HG02623 (cell line): ENCODE results near the gene PCNP.
"Not testable (repeated sequence)": the region's sequence is repeated elsewhere in the genome, so short reads cannot be mapped to it uniquely, and the experiment has no call there.

ENCODE experiments used
- ATAC-seq: cut with Tn5 transposase; IDR thresholded peaks from one replicate; pipeline ENCODE4 v1.9.1; 2021; ENCODE audit warnings: moderate library complexity; ENCODE audit not compliant: unreplicated experiment

The PCNP gene

GRCh38 chr3:101561630-101562328, 12.2 kb upstream of the PCNP start, which contains the start of gene TRMT10C:
TRMT10C (plus strand) TSS chr3:101561868; CDS start chr3:101564782, 2,914 bp downstream.
- ATAC-seq: peak; percentile 100

- no peak for ATAC-seq
These were observed 6.3 kb upstream of the PCNP start for GRCh38 chr3:101567528-101568317.

- ATAC-seq: no peak
These were observed 2.7 kb upstream of the PCNP start for GRCh38 chr3:101571028-101571895.

GRCh38 chr3:101574388-101575112, 570 bp downstream of the PCNP start:
- peak; percentile 31 for ATAC-seq

- ATAC-seq: no peak
These were observed 3.3 kb downstream of the PCNP start for GRCh38 chr3:101577286-101577685.

GRCh38 chr3:101588616-101589015, 14.6 kb downstream of the PCNP start:
- no peak for ATAC-seq

GRCh38 chr3:101591071-101591470, 17.1 kb downstream of the PCNP start:
- no peak for ATAC-seq

GRCh38 chr3:101602731-101603130, 28.8 kb downstream of the PCNP start:
- no peak for ATAC-seq

- ATAC-seq: no peak
These were observed 29.2 kb downstream of the PCNP start for GRCh38 chr3:101603184-101603583.

- ATAC-seq: not testable (repeated sequence)
These were observed 31.4 kb downstream of the PCNP start for GRCh38 chr3:101605398-101605797.

- peak; percentile 57 for ATAC-seq
These were observed 37.0 kb downstream of the PCNP start for GRCh38 chr3:101611023-101611422.

- ATAC-seq: not testable (repeated sequence)
These were observed 39.0 kb downstream of the PCNP start for GRCh38 chr3:101613014-101613413.

- ATAC-seq: no peak
These were observed 41.5 kb downstream of the PCNP start for GRCh38 chr3:101615525-101615924.

- no peak for ATAC-seq
These were observed 43.5 kb downstream of the PCNP start for GRCh38 chr3:101617478-101617877.

- no peak for ATAC-seq
These were observed 44.7 kb downstream of the PCNP start for GRCh38 chr3:101618726-101619125.

GRCh38 chr3:101619734-101620133, 45.8 kb downstream of the PCNP start:
- ATAC-seq: no peak

GRCh38 chr3:101623656-101624055, 49.7 kb downstream of the PCNP start:
- ATAC-seq: no peak

GRCh38 chr3:101624857-101625256, 50.9 kb downstream of the PCNP start:
- ATAC-seq: no peak

GRCh38 chr3:101625879-101626278, 51.9 kb downstream of the PCNP start:
- ATAC-seq: no peak

GRCh38 chr3:101629219-101629618, 55.2 kb downstream of the PCNP start:
- ATAC-seq: no peak
